Duodenal mucosa (tissue), 2 donors: Measurements from ENCODE around the gene MAP3K21.

ENCODE experiments used
- H3K27ac ChIP-seq: one replicate; pipeline ENCODE4 v1.7.0; 2013; ENCODE audit warnings: low read depth, low read length
- H3K27me3 ChIP-seq, 2 donors: one replicate each; pipeline ENCODE4 v1.7.0; 2013; ENCODE audit warnings: low read length in 2 of 2, control low read depth in 1 of 2; ENCODE audit not compliant: insufficient read depth in 2 of 2, control insufficient read depth in 1 of 2
- H3K36me3 ChIP-seq, 2 donors: one replicate each; pipeline ENCODE4 v1.7.0; 2013; ENCODE audit warnings: low read length in 2 of 2, control low read depth in 1 of 2; ENCODE audit not compliant: insufficient read depth in 2 of 2, control insufficient read depth in 1 of 2
- H3K4me1 ChIP-seq, 2 donors: one replicate each; pipeline ENCODE4 v1.7.0; 2013; ENCODE audit warnings: low read length in 2 of 2, control low read depth in 1 of 2; ENCODE audit not compliant: insufficient read depth in 2 of 2, control insufficient read depth in 1 of 2
- H3K4me3 ChIP-seq, 2 donors: one replicate each; pipeline ENCODE4 v1.7.0; 2013; ENCODE audit warnings: low read length in 2 of 2, low read depth in 1 of 2
- H3K9ac ChIP-seq, 2 donors: one replicate each; pipeline ENCODE4 v1.7.0; 2013; ENCODE audit warnings: low read length in 2 of 2, low read depth in 1 of 2
- H3K9me3 ChIP-seq, 2 donors: one replicate each; pipeline ENCODE4 v1.7.0; 2013; ENCODE audit warnings: low read length in 2 of 2, control low read depth in 1 of 2; ENCODE audit not compliant: control insufficient read depth in 1 of 2

The MAP3K21 gene

GRCh38 chr1:233337505-233337904 is 10.0 kb downstream of the MAP3K21 start:
- peaks cover 33 to 48% of the 10 kb centered on the region in 2 donors for H3K4me1 ChIP-seq
- H3K27ac ChIP-seq: no peak overlapping the region
- peaks cover 0 to 3% of the 10 kb centered on the region in 2 donors for H3K27me3 ChIP-seq
- H3K4me3 ChIP-seq: no peak overlapping the region
- H3K9me3 ChIP-seq: no peaks in the 10 kb centered on the region
- no peaks in the 10 kb centered on the region for H3K36me3 ChIP-seq
- H3K9ac ChIP-seq: no peak overlapping the region

GRCh38 chr1:233338102-233338501 is 10.6 kb downstream of the MAP3K21 start:
- Histone ChIP-seq H3K4me3 (no peak overlapping the region), H3K27ac (no peak overlapping the region), H3K36me3 (no peaks in the 10 kb centered on the region), H3K9me3 (no peaks in the 10 kb centered on the region), H3K27me3 (peaks cover 0 to 3% of the 10 kb centered on the region in 2 donors), H3K4me1 (peaks cover 39 to 54% of the 10 kb centered on the region in 2 donors), H3K9ac (no peak overlapping the region)

- Histone ChIP-seq H3K9me3 (no peaks in the 10 kb centered on the region), H3K27me3 (peaks cover 0 to 3% of the 10 kb centered on the region in 2 donors), H3K4me3 (no peak overlapping the region), H3K9ac (no peak overlapping the region), H3K4me1 (peaks cover 31 to 56% of the 10 kb centered on the region in 2 donors), H3K36me3 (no peaks in the 10 kb centered on the region), H3K27ac (no peak overlapping the region)
Observed at GRCh38 chr1:233340031-233340555, 12.6 kb downstream of the MAP3K21 start.

GRCh38 chr1:233340966-233341516 is 13.5 kb downstream of the MAP3K21 start:
- peaks cover 30 to 56% of the 10 kb centered on the region in 2 donors for H3K4me1 ChIP-seq
- no peak overlapping the region for H3K27ac ChIP-seq
- no peaks in the 10 kb centered on the region for H3K9me3 ChIP-seq
- H3K4me3 ChIP-seq: no peak overlapping the region
- no peak overlapping the region for H3K9ac ChIP-seq
- peaks cover 0 to 3% of the 10 kb centered on the region in 2 donors for H3K27me3 ChIP-seq
- no peaks in the 10 kb centered on the region for H3K36me3 ChIP-seq

GRCh38 chr1:233342086-233342485 is 14.6 kb downstream of the MAP3K21 start:
- H3K4me1 ChIP-seq: peaks cover 25 to 49% of the 10 kb centered on the region in 2 donors
- H3K4me3 ChIP-seq: no peak overlapping the region
- H3K27ac ChIP-seq: no peak overlapping the region
- no peak overlapping the region for H3K9ac ChIP-seq
- H3K9me3 ChIP-seq: no peaks in the 10 kb centered on the region
- no peaks in the 10 kb centered on the region for H3K36me3 ChIP-seq
- H3K27me3 ChIP-seq: peaks cover 0 to 3% of the 10 kb centered on the region in 2 donors

- H3K9ac ChIP-seq: no peak overlapping the region
- H3K4me3 ChIP-seq: no peak overlapping the region
- H3K4me1 ChIP-seq: peaks cover 24 to 38% of the 10 kb centered on the region in 2 donors
- no peaks in the 10 kb centered on the region for H3K36me3 ChIP-seq
- H3K27ac ChIP-seq: no peak overlapping the region
- H3K27me3 ChIP-seq: peaks cover 0 to 3% of the 10 kb centered on the region in 2 donors
- H3K9me3 ChIP-seq: no peaks in the 10 kb centered on the region
Observed at GRCh38 chr1:233343262-233343661, 15.7 kb downstream of the MAP3K21 start.

- Histone ChIP-seq H3K9ac (no peak overlapping the region), H3K27me3 (no peaks in the 10 kb centered on the region), H3K4me3 (no peak overlapping the region), H3K36me3 (no peaks in the 10 kb centered on the region), H3K9me3 (no peaks in the 10 kb centered on the region), H3K27ac (no peak overlapping the region), H3K4me1 (peaks cover 7 to 20% of the 10 kb centered on the region in 2 donors)
Observed at GRCh38 chr1:233347338-233347737, 19.8 kb downstream of the MAP3K21 start.

- Histone ChIP-seq H3K27me3 (no peaks in the 10 kb centered on the region), H3K9me3 (no peaks in the 10 kb centered on the region), H3K4me1 (peaks cover 0 to 6% of the 10 kb centered on the region in 2 donors), H3K4me3 (no peak overlapping the region), H3K36me3 (peaks cover 0 to 2% of the 10 kb centered on the region in 2 donors), H3K27ac (no peak overlapping the region), H3K9ac (no peak overlapping the region)
Observed at GRCh38 chr1:233349137-233349536, 21.6 kb downstream of the MAP3K21 start.

GRCh38 chr1:233354983-233355382 is 27.5 kb downstream of the MAP3K21 start:
- no peak overlapping the region for H3K27ac ChIP-seq
- peaks cover 5 to 15% of the 10 kb centered on the region in 2 donors for H3K36me3 ChIP-seq
- no peaks in the 10 kb centered on the region for H3K9me3 ChIP-seq
- H3K4me3 ChIP-seq: no peak overlapping the region
- H3K4me1 ChIP-seq: peaks cover 4 to 6% of the 10 kb centered on the region in 2 donors
- H3K9ac ChIP-seq: no peak overlapping the region
- H3K27me3 ChIP-seq: no peaks in the 10 kb centered on the region

- Histone ChIP-seq H3K36me3 (peaks cover 5 to 15% of the 10 kb centered on the region in 2 donors), H3K9ac (no peak overlapping the region), H3K27me3 (no peaks in the 10 kb centered on the region), H3K27ac (no peak overlapping the region), H3K4me3 (no peak overlapping the region), H3K4me1 (peaks cover 4 to 6% of the 10 kb centered on the region in 2 donors), H3K9me3 (no peaks in the 10 kb centered on the region)
Observed at GRCh38 chr1:233355841-233356704, 28.5 kb downstream of the MAP3K21 start.
